Prostate gland (tissue), 2 donors: Measurements from ENCODE around the gene RANBP1.

ENCODE experiments used
- POLR2A ChIP-seq: fragments of 450-650 bp; IDR thresholded peaks from one replicate; pipeline ENCODE4 v1.6.1; 2016; ENCODE audit warnings: antibody characterized with exemption, mild to moderate bottlenecking
- TF ChIP-seq, protein P1 (sequence below), 4 experiments: fragments of 200-600 bp in 2 of 4; fragments of 450-650 bp in 2 of 4; sonication (generic) in 2 of 4; IDR thresholded peaks; 1 replicate in 3 of 4; 2 replicates in 1 of 4; pipeline ENCODE4 v1.5.1; 2016 to 2019; ENCODE audit warnings: antibody characterized with exemption in 4 of 4, mild to moderate bottlenecking in 2 of 4, moderate library complexity in 2 of 4

DNA sequence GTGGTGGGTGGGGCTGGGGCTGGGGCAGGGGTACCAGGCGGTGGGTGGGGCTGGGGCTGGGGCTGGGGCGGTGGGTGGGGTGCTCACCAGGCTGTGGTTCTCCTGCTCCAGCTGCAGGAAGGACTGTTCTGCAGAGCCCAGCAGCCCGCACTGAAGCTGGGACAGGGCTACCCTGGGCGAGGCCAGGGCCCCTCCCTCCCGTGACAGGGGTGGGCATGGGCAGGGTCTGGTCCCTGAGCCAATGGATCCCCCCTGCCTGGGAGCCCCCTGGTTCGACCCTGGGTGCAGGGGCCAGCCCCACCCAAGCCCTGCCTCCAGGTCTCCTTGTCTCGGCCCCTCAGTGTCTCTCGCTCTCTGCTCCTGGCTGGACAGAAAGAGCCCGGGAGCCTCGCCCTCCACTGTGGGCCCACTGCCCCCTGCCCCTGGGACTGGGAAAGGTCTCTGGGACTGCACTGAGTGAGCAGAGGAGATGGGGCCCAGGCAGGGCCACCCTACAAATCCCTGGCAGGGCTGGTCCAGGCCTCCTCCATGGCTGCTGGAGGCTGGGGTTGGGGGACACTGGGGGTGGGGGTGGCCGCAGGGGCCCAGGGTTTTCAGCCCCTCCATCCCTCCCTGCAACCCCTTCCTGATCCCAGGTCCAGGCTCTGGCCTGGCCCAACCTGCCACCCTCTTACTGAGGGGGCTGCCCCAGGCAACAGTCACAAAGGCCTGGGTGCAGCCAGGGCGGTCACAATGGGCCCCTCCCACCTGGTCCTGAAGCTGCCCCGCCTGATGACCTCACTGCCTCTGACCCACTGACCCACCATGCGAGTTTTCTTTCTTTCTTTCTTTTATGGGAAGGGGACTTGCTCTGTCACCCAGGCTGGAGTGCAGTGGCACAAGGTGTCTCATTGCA is 34.7 kb downstream of the RANBP1 start, which contains the start of gene CCDC188:
- TF ChIP-seq, protein P1, sequence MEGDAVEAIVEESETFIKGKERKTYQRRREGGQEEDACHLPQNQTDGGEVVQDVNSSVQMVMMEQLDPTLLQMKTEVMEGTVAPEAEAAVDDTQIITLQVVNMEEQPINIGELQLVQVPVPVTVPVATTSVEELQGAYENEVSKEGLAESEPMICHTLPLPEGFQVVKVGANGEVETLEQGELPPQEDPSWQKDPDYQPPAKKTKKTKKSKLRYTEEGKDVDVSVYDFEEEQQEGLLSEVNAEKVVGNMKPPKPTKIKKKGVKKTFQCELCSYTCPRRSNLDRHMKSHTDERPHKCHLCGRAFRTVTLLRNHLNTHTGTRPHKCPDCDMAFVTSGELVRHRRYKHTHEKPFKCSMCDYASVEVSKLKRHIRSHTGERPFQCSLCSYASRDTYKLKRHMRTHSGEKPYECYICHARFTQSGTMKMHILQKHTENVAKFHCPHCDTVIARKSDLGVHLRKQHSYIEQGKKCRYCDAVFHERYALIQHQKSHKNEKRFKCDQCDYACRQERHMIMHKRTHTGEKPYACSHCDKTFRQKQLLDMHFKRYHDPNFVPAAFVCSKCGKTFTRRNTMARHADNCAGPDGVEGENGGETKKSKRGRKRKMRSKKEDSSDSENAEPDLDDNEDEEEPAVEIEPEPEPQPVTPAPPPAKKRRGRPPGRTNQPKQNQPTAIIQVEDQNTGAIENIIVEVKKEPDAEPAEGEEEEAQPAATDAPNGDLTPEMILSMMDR (IDR thresholded peaks at IDR 0.05), result no peak
- no peak for TF ChIP-seq POLR2A
